ENCODE results near the gene GPR160. TPM values are rescaled to one million over a fixed set of nuclear protein-coding genes. Genes with fewer than 3 reads are reported as not detected.

GPR160 gene
- total RNA-seq, 1 donor from 2014 or later: 0.45 TPM

DNA sequence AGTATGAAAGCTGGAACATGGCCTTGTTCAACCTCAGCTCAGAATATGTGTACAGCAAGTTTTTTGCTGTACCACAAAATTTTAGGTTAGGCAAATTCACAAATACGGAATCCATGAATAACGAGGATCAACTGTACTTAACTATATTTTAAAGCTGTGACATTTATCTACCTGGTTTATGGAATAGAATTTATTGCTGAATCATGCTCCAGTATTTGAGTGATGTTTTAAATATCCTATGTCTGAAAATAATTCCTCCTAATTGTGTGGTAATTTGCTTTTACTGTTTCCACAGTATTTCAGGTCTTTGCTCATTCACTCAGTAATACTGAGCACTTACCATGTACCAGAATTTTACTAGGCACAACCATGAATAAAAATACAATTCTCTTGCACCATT lies 41.7 kb upstream of the GPR160 start:
- peaks cover 18% of the 10 kb centered on the region for H3K36me3 Mint-ChIP-seq
- no peaks in the 10 kb centered on the region for H3K4me1 Mint-ChIP-seq
- H3K27ac Mint-ChIP-seq: no peak overlapping the region
- no peaks in the 10 kb centered on the region for H3K27me3 Mint-ChIP-seq (ENCODE audit: low read depth)
- no peak overlapping the region for H3K4me3 Mint-ChIP-seq
- H3K9me3 Mint-ChIP-seq: no peaks in the 10 kb centered on the region
- no peak for DNase-seq (ENCODE audit: low spot score in 2 of 2, unreplicated experiment in 2 of 2)
- TF ChIP-seq, protein P1, sequence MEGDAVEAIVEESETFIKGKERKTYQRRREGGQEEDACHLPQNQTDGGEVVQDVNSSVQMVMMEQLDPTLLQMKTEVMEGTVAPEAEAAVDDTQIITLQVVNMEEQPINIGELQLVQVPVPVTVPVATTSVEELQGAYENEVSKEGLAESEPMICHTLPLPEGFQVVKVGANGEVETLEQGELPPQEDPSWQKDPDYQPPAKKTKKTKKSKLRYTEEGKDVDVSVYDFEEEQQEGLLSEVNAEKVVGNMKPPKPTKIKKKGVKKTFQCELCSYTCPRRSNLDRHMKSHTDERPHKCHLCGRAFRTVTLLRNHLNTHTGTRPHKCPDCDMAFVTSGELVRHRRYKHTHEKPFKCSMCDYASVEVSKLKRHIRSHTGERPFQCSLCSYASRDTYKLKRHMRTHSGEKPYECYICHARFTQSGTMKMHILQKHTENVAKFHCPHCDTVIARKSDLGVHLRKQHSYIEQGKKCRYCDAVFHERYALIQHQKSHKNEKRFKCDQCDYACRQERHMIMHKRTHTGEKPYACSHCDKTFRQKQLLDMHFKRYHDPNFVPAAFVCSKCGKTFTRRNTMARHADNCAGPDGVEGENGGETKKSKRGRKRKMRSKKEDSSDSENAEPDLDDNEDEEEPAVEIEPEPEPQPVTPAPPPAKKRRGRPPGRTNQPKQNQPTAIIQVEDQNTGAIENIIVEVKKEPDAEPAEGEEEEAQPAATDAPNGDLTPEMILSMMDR (IDR thresholded peaks at IDR 0.05; ENCODE audit: unreplicated experiment): no peak

DNA sequence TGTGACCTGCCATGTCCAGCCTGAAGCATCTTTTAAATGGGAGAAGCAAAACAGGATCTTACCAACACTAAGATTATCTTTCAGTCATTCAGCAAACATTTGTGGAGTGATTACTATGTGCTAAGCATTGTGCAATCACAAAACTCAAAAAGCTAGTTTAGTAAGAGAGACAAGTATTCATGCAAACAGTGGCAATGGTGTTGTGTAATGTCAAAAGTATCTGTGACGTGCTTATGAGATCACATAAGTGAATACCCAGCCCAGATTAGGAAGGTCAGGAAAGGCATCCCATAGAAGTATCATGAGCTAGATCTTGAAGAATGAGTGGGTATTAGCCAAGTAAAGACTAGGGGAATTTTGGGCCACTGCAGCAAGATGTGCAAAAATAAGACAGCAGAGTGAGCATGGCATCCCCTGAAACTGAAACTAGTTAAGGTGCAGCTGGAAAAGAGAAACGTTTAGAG lies 39.1 kb upstream of the GPR160 start:
- peaks cover 3% of the 10 kb centered on the region for H3K4me1 Mint-ChIP-seq
- TF ChIP-seq, protein P1 (IDR thresholded peaks at IDR 0.05; ENCODE audit: unreplicated experiment): no peak
- H3K36me3 Mint-ChIP-seq: peaks cover 11% of the 10 kb centered on the region
- DNase-seq (ENCODE audit: low spot score in 2 of 2, unreplicated experiment in 2 of 2): no peak
- H3K27me3 Mint-ChIP-seq (ENCODE audit: low read depth): no peaks in the 10 kb centered on the region
- no peak overlapping the region for H3K4me3 Mint-ChIP-seq
- no peak overlapping the region for H3K27ac Mint-ChIP-seq
- H3K9me3 Mint-ChIP-seq: no peaks in the 10 kb centered on the region

DNA sequence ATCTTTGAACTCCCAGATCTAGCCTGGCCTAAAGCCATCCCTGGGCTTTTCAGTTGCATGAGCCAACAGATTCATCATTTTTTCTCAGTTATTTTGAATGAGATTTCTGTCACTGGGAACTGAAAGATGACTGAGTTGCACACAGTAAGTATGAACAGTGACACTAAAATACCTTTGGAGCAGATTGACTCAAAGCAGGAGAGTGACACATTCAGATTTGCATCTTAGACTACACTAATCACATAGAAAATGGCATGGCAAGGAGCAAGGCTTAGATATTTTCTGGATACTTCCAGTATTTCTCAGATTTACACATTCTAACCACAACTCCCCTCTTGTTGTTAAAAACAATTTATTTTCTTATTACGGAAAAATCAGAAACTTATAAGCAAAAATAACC lies 38.4 kb upstream of the GPR160 start:
- no peak overlapping the region for H3K4me3 Mint-ChIP-seq

DNA sequence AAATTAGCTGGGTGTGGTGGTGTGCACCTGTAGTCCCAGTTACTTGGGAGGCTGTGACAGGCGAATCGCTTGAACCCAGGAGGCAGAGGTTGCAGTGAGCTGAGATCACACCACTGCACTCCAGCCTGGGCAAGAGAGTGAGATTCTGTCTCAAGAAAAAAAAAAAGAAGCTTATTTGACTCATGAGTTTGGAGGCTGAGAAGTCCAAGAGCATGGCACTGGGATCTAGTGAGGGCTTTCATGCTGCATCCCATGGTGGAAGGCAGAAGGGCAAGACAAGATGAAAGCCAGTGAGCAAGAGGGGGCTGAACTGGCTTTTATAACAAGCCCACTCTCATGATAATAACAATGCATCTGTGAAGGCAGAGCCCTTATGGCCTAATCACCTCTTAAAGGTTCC lies 37.7 kb upstream of the GPR160 start:
- H3K9me3 Mint-ChIP-seq: no peaks in the 10 kb centered on the region
- H3K4me3 Mint-ChIP-seq: no peak overlapping the region
- no peak for DNase-seq (ENCODE audit: low spot score in 2 of 2, unreplicated experiment in 2 of 2)
- no peaks in the 10 kb centered on the region for H3K27me3 Mint-ChIP-seq (ENCODE audit: low read depth)
- peaks cover 11% of the 10 kb centered on the region for H3K36me3 Mint-ChIP-seq
- TF ChIP-seq, protein P1 (IDR thresholded peaks at IDR 0.05; ENCODE audit: unreplicated experiment): no peak
- H3K27ac Mint-ChIP-seq: no peak overlapping the region
- H3K4me1 Mint-ChIP-seq: peaks cover 3% of the 10 kb centered on the region

More for the DNA sequence above, 38.4 kb upstream of the GPR160 start:
- Mint-ChIP-seq H3K27ac (no peak overlapping the region), H3K27me3 (ENCODE audit: low read depth) (no peaks in the 10 kb centered on the region), H3K4me1 (peaks cover 3% of the 10 kb centered on the region), H3K9me3 (no peaks in the 10 kb centered on the region), H3K36me3 (peaks cover 11% of the 10 kb centered on the region)
- TF ChIP-seq, protein P1 (IDR thresholded peaks at IDR 0.05; ENCODE audit: unreplicated experiment): no peak
- no peak for DNase-seq (ENCODE audit: low spot score in 2 of 2, unreplicated experiment in 2 of 2)

DNA sequence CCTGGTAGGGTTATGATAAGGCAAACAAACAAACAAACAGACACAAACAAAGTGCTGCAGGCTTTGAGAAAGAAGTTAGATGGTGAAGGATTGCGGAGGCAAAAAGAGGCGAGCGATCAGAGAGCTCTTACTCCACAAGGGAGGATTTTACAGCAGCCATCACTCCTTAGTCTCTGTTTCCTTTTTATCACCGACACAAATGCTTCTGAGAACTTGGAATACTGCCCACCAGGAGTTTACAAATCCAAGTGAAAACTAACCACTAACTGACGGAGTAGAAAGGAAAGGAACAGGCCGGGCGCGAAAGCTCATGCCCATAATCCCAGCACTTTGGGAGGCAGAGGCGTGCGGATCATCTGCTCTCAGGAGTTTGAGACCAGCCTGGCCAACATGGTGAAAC lies 35.6 kb upstream of the GPR160 start:
- H3K27ac Mint-ChIP-seq: no peak overlapping the region

More for the DNA sequence above, 35.6 kb upstream of the GPR160 start:
- DNase-seq (ENCODE audit: low spot score in 2 of 2, unreplicated experiment in 2 of 2): no peak
- TF ChIP-seq, protein P1 (IDR thresholded peaks at IDR 0.05; ENCODE audit: unreplicated experiment): no peak
- Mint-ChIP-seq H3K27me3 (ENCODE audit: low read depth) (no peaks in the 10 kb centered on the region), H3K4me1 (peaks cover 3% of the 10 kb centered on the region), H3K9me3 (no peaks in the 10 kb centered on the region), H3K36me3 (peaks cover 6% of the 10 kb centered on the region), H3K4me3 (no peak overlapping the region)
